GM08714 (cell line): ENCODE results near the gene ITPK1.

Experiments
- H3K4me3 ChIP-seq: fragments of 200-500 bp; sonication (Bioruptor generic); 2 replicates; pipeline ENCODE4 v1.5.1; 2014; ENCODE audit warnings: mild to moderate bottlenecking, low read length, inconsistent platforms
- ZNF274 ChIP-seq: IDR thresholded peaks from 2 replicates; pipeline ENCODE4 v1.6.1; 2012; ENCODE audit warnings: mild to moderate bottlenecking, low read depth, low read length

Gene ITPK1

DNA sequence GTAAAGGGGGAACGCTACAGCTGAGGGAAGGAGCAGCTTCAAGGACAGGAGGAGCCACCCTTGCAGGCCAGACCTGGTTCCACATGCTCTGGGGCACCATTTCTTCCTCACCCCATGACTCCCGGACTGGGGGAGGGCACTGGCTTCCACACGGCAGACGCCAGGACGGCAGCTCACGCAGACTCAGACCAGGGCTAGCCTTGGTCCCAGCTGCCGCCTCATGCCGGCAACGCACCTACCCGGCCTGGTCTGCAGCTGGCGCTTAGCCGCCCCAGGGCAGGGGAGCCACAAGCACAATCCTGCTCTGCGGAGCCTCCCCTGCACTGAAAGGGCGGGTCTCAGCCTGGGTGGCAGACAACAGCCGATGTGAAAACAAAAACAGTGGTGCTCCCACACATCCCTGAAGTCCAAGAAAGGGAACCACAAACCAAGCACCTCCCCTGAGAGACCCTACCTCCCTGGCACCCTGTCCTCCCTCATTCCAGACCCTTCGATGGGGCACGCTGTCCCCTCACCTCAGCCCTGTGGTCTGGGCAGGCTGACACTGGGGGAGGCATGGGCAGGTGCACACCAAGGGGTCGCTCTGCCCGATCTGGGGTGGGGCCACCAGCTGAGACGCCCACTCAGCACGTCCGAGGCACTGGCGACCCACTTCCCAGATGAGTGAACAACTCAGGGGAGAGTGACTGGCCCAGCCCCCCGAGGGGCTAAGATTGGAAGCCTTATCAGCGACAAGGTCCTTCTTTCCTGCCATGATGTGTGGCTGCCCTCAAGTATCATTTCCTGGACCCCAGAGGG lies 127.8 kb downstream of the ITPK1 start:
- TF ChIP-seq ZNF274, result no peak
- no peak overlapping the region for H3K4me3 ChIP-seq

DNA sequence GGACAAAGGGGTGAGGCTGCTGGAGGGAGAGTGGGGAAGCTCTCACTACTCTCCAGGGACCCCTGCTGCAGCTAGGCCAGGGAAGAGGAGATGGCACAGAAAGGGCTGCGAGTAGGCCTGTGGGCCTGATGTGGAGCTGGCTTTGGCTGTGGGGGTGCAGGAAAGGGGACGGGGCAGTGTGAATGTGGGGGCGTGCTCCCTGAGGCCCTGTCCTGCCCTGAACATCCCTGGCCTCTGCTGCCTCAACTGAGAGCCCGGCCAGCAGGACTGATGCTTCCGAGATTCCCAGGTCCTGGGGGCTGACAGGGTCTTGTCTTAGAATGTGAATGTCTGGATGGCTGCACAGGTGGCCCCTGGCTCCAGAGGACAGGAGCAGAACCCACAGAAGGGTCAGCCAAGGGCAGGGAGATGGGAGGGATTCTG lies 128.6 kb downstream of the ITPK1 start:
- no peak for TF ChIP-seq ZNF274
- no peak overlapping the region for H3K4me3 ChIP-seq

DNA sequence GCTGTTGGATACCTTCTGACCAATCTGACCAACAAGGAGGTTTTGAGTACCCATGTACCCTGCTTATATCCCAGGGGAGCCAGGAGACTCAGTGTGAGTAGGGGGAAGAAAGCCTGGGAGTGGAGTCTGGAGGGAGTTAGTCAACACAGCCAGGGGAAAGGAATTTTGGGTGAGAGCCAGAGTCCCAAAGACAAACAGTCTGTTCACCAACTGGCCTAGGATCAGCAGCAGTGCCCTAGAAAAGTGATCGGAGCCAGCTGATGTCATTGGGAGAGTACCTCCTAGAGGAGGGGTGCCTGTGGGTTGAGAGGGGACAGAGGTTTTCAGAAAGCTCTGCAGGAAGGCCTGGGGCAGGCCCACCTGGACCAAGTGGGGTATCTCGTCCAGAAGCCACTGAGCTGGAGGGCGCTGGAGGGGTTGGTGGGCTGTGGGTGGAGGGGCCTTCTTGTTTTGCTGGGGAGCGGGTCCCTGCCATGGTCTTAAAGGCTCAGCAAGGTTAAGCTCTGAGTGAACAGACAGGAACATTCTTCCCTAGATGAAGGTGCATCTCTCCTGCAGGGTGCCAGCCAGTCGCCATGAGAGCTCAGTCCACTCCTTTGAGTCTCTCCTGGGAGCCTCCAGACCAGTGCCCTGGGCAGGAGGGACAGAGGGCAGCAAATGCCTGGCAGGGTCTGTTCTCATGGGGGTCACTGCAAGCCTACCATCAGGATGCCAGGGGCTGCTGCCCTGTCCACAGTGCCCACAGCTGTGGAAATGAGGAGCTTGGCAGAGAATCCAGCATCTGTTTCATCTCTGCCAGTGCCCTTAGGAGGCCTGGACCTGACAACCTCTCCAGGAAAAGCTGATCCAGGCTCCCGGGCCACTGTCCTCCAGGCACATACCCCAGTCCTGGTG lies 129.2 kb downstream of the ITPK1 start:
- TF ChIP-seq ZNF274, result no peak
- no peak overlapping the region for H3K4me3 ChIP-seq

DNA sequence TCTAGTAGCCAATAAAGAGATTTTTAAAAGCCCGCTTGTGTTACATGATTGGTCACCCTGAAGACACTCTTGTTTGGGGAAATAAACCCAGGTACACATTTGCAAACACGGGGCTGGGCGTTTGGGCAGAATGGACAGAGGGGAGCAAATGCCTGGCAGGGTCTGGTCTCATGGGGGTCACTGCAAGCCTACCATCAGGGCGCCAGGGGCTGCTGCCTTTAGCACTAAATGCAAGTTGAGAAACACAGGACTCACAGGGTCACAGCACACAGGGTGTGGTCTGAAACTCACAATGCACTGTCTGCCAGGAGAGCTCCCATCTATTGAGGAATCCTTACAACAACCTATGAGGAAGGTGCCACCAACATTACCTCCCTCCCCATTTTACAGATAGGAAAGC lies 130.2 kb downstream of the ITPK1 start:
- no peak overlapping the region for H3K4me3 ChIP-seq
- no peak for TF ChIP-seq ZNF274

DNA sequence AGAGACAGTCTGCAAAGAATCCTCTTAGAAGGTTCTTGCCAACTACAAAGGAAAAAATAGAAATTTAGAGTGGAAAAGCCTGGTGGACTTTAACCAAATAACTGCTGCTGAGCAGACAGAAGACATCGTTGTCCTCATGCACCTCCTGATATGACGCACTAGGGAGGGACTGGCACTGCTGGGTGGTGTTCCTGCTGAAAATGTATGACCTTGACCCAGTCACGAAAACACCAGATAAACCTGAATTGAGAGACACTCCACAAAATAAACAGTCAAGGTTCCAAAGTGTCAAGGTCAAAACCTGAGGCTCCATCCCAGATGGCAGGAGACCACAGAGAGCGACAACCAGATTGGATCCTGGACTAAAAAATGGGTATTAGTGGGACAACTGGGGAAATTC lies 130.8 kb downstream of the ITPK1 start:
- no peak overlapping the region for H3K4me3 ChIP-seq
- no peak for TF ChIP-seq ZNF274

DNA sequence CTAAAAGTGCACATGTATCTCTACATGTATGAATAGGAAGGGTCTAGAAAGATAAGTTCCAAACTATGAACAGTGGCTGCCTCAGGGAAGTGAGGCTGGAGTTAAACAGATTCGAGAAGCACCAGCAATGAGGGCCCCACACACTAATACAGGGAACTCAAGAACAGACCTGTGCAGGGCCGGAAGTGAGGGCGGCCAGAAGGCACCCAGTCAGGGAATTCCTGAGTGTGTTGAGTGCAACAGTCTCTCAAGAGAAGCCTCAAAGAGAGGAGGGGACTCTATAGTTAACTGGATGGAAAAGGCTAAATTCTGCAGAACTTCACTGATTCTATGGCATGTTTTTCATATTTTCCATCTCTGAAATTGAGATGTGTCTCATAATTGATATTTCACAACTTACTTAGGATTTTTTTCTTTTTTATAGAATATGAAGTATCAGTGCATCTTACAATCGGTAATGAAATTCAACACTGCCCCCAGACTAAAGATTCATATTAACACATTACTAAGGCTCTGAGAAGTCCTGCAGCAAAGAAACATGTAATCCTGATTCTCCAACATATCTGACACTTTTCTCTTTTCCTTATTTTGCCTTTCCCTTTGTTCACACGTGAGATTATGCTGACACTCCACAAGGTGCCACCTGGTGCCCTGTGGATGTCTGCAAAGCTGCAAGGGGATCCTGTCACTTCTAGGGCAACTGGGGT lies 131.5 kb downstream of the ITPK1 start:
- no peak for TF ChIP-seq ZNF274
- no peak overlapping the region for H3K4me3 ChIP-seq

DNA sequence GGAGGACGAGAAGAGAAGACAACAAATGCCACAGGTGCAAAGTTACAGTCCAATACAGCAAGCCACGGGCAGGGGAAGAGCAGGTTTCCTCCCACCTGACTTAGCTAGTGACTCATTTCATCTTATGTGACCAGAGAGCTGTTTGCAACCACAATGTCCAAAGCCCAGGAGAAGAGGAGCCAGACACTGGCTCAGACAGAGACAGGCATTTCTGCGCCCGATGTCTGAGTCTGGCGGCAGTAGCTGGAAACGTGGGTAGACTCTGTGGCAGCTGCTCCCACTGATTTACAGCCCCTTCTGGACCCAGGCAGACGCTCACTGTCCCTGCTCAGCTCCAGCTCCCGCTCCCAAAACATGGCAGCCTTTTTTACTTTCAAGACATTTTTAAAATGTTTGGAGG lies 132.8 kb downstream of the ITPK1 start:
- H3K4me3 ChIP-seq, result no peak overlapping the region
- no peak for TF ChIP-seq ZNF274

DNA sequence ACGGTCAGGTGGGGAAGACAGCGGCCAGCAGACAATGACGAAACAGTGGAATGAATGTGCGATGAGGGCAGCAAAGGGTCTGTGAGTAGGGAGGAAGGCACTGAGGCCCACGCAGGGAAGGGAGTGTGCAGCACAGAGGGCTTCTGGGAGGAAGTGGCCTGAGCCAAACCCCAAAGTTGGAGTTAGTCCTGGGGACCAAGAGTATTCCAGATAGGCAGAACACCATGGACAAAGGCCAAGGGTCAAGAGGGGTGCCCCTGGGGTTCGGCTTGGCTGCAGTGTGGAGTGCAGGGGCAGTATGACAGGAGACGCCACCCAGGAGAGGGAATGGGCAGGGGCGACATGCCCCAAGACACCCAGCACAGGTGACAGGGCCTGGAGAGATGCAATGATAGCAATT lies 134.0 kb downstream of the ITPK1 start:
- H3K4me3 ChIP-seq, result no peak overlapping the region
- TF ChIP-seq ZNF274, result no peak

DNA sequence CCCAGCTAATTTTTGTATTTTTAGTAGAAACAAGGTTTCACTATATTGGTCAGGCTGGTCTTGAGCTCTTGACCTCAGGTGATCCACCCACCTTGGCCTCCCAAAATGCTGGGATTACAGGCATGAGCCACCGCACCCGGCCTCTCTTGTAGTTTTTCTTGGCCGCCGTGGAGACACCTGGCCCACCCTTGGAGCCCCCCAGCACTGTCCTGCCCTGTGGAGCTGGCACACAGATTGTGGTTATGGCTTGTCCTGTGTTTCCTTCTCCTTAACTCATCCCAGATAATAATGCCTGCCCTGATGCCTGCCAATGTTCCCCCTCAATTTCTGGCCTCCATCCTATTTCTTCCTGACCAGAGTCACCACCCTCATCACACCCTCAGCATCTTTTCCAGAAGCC lies 134.9 kb downstream of the ITPK1 start:
- TF ChIP-seq ZNF274, result no peak
- no peak overlapping the region for H3K4me3 ChIP-seq

DNA sequence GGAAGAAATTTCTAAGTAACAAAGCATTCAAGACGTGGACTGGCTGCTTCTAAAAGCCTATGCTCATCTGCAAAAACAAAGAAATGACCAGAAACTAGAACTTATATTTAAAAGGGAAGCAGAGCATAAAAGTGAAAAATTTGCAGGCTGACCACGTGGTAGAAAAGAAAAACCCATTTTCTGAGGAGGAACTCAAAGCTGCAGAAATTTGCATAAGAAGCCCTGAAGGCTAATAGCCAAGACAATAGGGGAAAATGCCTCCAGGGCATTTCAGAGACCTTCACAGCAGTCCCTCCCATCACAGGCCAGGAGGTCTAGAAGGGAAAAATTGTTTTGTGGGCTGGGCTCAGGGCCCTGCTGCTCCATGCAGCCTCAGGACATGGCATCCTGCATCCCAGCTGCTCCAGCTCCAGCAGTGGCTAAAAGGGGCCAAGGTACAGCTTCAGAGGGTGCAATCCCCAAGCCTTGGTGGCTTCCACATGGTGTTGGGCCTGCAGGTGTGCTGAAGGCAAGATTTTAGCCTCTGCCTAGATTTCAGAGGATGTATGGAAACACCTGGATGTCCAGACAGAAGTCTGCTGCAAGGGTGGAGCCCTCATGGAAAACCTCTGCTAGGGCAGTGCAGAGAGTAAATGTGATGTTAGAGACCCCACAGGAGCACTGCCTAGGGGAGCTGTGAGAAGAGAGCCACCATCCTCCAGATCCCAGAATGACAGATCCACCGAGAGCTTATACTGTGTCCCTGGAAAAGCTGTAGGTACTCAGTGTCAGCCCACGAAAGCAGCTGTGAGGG lies 137.3 kb downstream of the ITPK1 start:
- H3K4me3 ChIP-seq, result no peak overlapping the region
- TF ChIP-seq ZNF274, result no peak

DNA sequence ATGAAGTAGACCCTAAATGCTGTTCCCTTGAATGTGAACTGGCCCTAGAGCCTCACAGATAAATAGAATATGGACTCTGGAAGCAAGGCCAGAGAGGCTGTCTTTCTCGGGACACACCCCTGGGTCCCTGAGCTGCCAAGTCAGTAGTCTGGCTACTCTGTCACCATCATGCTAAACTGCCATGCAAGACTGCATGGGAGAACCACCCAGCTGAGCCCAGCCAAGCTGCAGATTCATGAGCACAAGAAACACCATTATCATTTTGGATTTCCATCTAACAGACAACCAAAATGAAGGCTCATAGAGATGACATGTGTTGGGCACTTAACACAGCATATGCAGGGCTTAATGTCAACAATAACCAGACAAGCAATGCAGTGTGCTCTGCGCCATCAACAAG lies 139.5 kb downstream of the ITPK1 start:
- no peak overlapping the region for H3K4me3 ChIP-seq
- TF ChIP-seq ZNF274, result no peak

DNA sequence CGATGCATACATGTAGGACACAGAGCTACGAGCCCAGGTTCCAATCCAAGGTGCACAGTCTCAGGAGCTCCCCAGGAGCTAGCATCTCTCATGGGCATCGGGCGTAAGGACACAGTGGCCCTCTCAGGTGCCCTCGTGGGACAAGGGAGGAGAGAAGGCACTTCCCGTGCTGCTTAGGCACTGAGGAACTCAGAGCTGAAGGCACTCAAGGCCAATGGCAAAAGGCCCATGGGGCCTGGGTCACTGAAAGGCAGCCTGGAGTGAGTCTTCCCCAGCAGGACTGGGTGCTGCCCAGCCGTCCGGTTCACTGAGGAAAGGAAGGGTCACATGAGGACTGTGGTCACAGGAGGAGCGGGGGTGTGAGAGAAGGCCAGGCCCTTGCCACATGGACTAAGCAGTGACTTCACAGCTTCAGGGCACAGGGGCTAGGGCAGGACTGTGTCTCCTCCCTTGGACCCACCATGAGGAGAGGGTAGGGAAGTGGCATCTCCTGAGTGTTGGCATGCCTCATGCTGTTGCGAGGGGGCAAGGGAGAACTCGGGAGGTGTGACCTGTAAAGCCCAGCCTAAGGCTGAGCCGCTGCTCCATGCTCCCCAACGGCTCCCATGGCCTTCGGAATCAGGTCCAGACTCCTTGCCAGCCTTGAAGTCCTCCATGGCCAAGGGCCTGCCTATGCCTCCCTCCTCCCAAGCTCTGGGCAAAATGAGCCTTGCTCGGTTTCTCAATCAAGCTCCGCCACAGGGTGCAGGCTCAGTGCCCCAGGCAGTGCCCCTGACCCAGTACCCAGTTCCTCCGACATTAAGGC lies 141.0 kb downstream of the ITPK1 start:
- no peak for TF ChIP-seq ZNF274
- H3K4me3 ChIP-seq, result no peak overlapping the region

DNA sequence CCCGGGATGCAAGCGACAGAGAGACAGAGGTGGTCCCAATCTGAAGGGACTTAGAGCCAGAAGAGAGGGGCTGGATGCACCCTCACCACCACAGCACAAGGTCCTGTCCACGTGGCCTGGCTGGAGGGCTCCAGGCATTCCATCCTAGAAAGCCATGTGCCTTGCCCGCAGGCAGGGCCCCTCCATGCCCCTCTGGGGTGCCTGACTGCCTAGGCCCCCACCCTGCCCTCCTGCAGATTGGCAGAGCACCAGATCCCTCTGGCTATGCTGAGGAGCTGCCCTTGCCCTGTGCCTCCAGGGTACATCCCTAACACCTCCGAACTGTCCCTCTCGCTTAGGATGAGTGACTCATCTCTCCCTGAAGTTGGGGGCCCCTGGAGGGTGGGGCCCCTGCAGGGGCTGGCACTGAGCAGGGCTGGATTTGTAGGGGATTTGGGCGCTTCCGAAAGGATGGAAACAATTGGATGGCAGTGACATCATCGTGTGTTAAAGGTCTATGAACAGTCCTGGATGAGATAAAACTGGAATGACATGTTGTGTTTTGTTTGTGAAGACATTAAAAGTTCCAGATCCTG lies 141.8 kb downstream of the ITPK1 start:
- H3K4me3 ChIP-seq, result no peak overlapping the region
- TF ChIP-seq ZNF274, result no peak
